Stimulated activated naive CD8-positive, alpha-beta T cell treated with anti-CD3 and anti-CD28 coated beads, Interleukin-15, Interleukin-2, amounts not matched to agents 100 U/mL and 50 U/mL, for 24 hours (primary cell): ENCODE data around the gene TRIM72.
"Not testable (repeated sequence)": the region's sequence is repeated elsewhere in the genome, so short reads cannot be mapped to it uniquely, and the experiment has no call there.

Experiments
- ATAC-seq: fragments of 150-1000 bp; cut with Tn5 transposase; one replicate; pipeline ENCODE4 v1.10.0; 2021
- DNase-seq: peaks from one replicate; pipeline ENCODE4 v3.0.0; 2021

TRIM72 gene

GRCh38 chr16:31215287-31216162, 1.6 kb downstream of the TRIM72 start:
- ATAC-seq (peak; percentile 53), DNase-seq (no peak)

- ATAC-seq (no peak), DNase-seq (no peak)
Observed at GRCh38 chr16:31216422-31217135, 2.7 kb downstream of the TRIM72 start, which contains the start of gene PYDC1. TSS of gene PYDC1 (minus strand) at chr16:31217135. CDS start at chr16:31217028, 107 bp downstream.

GRCh38 chr16:31217136-31217530, 3.2 kb downstream of the TRIM72 start:
- ATAC-seq: no peak
- no peak for DNase-seq

GRCh38 chr16:31219154-31219741, 5.3 kb downstream of the TRIM72 start:
- no peak for DNase-seq
- no peak for ATAC-seq

- DNase-seq (no peak), ATAC-seq (no peak)
Observed at GRCh38 chr16:31221357-31222160, 7.6 kb downstream of the TRIM72 start.

- ATAC-seq (no peak), DNase-seq (no peak)
Observed at GRCh38 chr16:31223044-31223443, 9.1 kb downstream of the TRIM72 start.

GRCh38 chr16:31224092-31224955, 10.4 kb downstream of the TRIM72 start:
- ATAC-seq: no peak
- no peak for DNase-seq

- ATAC-seq (no peak), DNase-seq (no peak)
Observed at GRCh38 chr16:31225193-31225592, 11.3 kb downstream of the TRIM72 start.

- ATAC-seq: no peak
- no peak for DNase-seq
Observed at GRCh38 chr16:31228206-31228605, 14.3 kb downstream of the TRIM72 start.

- DNase-seq: no peak
- no peak for ATAC-seq
Observed at GRCh38 chr16:31229501-31229900, 15.6 kb downstream of the TRIM72 start.

GRCh38 chr16:31238041-31238440, 24.1 kb downstream of the TRIM72 start:
- ATAC-seq: no peak
- no peak for DNase-seq

- no peak for ATAC-seq
- DNase-seq: no peak
Observed at GRCh38 chr16:31242206-31242605, 28.3 kb downstream of the TRIM72 start.

- ATAC-seq: no peak
- no peak for DNase-seq
Observed at GRCh38 chr16:31243734-31244670, 30.1 kb downstream of the TRIM72 start.

- ATAC-seq, DNase-seq: not testable (repeated sequence)
Observed at GRCh38 chr16:31245598-31245997, 31.7 kb downstream of the TRIM72 start.

- no peak for DNase-seq
- no peak for ATAC-seq
Observed at GRCh38 chr16:31246296-31246695, 32.4 kb downstream of the TRIM72 start.

- DNase-seq (no peak), ATAC-seq (no peak)
Observed at GRCh38 chr16:31248344-31248743, 34.4 kb downstream of the TRIM72 start.

GRCh38 chr16:31250782-31251384, 37.0 kb downstream of the TRIM72 start:
- DNase-seq (no peak), ATAC-seq (no peak)

- no peak for ATAC-seq
Observed at GRCh38 chr16:31251435-31251834, 37.5 kb downstream of the TRIM72 start.

GRCh38 chr16:31253642-31254045, 39.7 kb downstream of the TRIM72 start:
- DNase-seq (peak; percentile 38), ATAC-seq (peak; percentile 71)

More at GRCh38 chr16:31251435-31251834, 37.5 kb downstream of the TRIM72 start:
- DNase-seq: no peak
